Esophagus squamous epithelium (tissue), 5 donors: ENCODE data around the gene FBLN5. TPM values are rescaled to one million over a fixed set of nuclear protein-coding genes. Genes with fewer than 3 reads are reported as not detected.

ENCODE experiments used
- DNase-seq: peaks from one replicate; lab custom pipeline; 2025; lab: John Stamatoyannopoulos, UW
- H3K27ac ChIP-seq, 4 donors: fragments of 200-600 bp; sonication (generic); one replicate each; pipeline ENCODE4 v1.5.1; 2016 to 2019; ENCODE audit warnings: mild to moderate bottlenecking in 1 of 4
- H3K27me3 ChIP-seq, 4 donors: fragments of 200-600 bp; sonication (generic); 1 replicate in 3 of 4; 2 replicates in 1 of 4; pipeline versions ENCODE4 v1.5.1 to v1.6.0; 2017 to 2021; ENCODE audit warnings: antibody characterized with exemption in 1 of 4
- H3K36me3 ChIP-seq, 3 donors: fragments of 200-600 bp; sonication (generic); one replicate each; pipeline ENCODE4 v1.5.1; 2016 to 2019
- H3K4me1 ChIP-seq, 3 donors: fragments of 200-600 bp; sonication (generic); one replicate each; pipeline ENCODE4 v1.5.1; 2017 to 2019
- H3K4me3 ChIP-seq, 4 donors: fragments of 200-600 bp; sonication (generic); 1 replicate in 3 of 4; 2 replicates in 1 of 4; pipeline ENCODE4 v1.5.1; 2016 to 2019; ENCODE audit warnings: mild to moderate bottlenecking in 2 of 4, moderate library complexity in 1 of 4
- H3K9me3 ChIP-seq, 3 donors: fragments of 200-600 bp; sonication (generic); one replicate each; pipeline ENCODE4 v1.5.1; 2016 to 2019
- CTCF ChIP-seq, 6 experiments: fragments of 450-650 bp in 4 of 6; fragments of 200-600 bp in 2 of 6; sonication (generic) in 2 of 6; IDR thresholded peaks; one replicate each; pipeline ENCODE4 v1.5.1; 2016 to 2019; ENCODE audit warnings: antibody characterized with exemption in 6 of 6, mild to moderate bottlenecking in 4 of 6, moderate library complexity in 4 of 6
- POLR2A ChIP-seq, 4 donors: fragments of 450-650 bp; IDR thresholded peaks; one replicate each; pipeline ENCODE4 v1.6.1; 2017; ENCODE audit warnings: antibody characterized with exemption in 4 of 4, mild to moderate bottlenecking in 4 of 4, moderate library complexity in 3 of 4
- WGBS, 2 donors: methylation state at CpG; one replicate each; pipeline ENCODE4 v1.1.5; 2018; 5-methylcytosine and 5-hydroxymethylcytosine counted together
- intact Hi-C: fragments of 100-400 bp; cut with DNase I; formaldehyde crosslinking; loops from one replicate; pipeline ENCODE4 v1.15.0; 2022
- total RNA-seq, 4 donors: library from RNA; depleted of rRNA; stranded (reverse); fragments of >200 nt; gene quantifications; one replicate each; pipeline ENCODE4 v1.1.0, GENCODE V29; 2016
- donor health status: DM: yes; HTN: yes; CAD: no.

FBLN5 gene
- total RNA-seq, 4 donors from 2014 or later, result 1.2 to 83.5 (median 8.0) TPM

- DNase-seq, result no peak
- no peak for TF ChIP-seq POLR2A (IDR thresholded peaks at IDR 0.05)
- intact Hi-C loops, result no loop called here
Observed at GRCh38 chr14:91957876-91958313, 10.4 kb upstream of the FBLN5 start.

GRCh38 chr14:91956616-91957015, 9.1 kb upstream of the FBLN5 start:
- Histone ChIP-seq H3K4me1 (no peaks in the 10 kb centered on the region), H3K27me3 (peaks cover 0 to 14% (median 0%) of the 10 kb centered on the region in 4 donors), H3K27ac (no peak overlapping the region), H3K4me3 (no peak overlapping the region), H3K36me3 (no peaks in the 10 kb centered on the region), H3K9me3 (no peaks in the 10 kb centered on the region)
- no peak for DNase-seq
- intact Hi-C loops, result no loop called here
- TF ChIP-seq POLR2A (IDR thresholded peaks at IDR 0.05), result no peak
- TF ChIP-seq CTCF (IDR thresholded peaks at IDR 0.05), result no peak
- 65 to 76% methylated on average over 5 of the region's 5 CpGs for WGBS, 2 donors

More at GRCh38 chr14:91957876-91958313, 10.4 kb upstream of the FBLN5 start:
- Histone ChIP-seq H3K27me3 (peaks cover 0 to 14% (median 0%) of the 10 kb centered on the region in 4 donors), H3K4me1 (no peaks in the 10 kb centered on the region), H3K9me3 (no peaks in the 10 kb centered on the region), H3K4me3 (no peak overlapping the region), H3K36me3 (no peaks in the 10 kb centered on the region), H3K27ac (no peak overlapping the region)
- 73 to 79% methylated on average over 2 to 5 of the region's 9 CpGs for WGBS, 2 donors

- WGBS, 2 donors, result 23 to 48% methylated on average over 1 of the region's 1 CpG
- TF ChIP-seq CTCF (IDR thresholded peaks at IDR 0.05), result no peak
- TF ChIP-seq POLR2A (IDR thresholded peaks at IDR 0.05), result no peak
- H3K27me3 ChIP-seq, result peaks cover 0 to 14% (median 0%) of the 10 kb centered on the region in 4 donors
- H3K27ac ChIP-seq, result no peak overlapping the region
- intact Hi-C loops, result no loop called here
- H3K9me3 ChIP-seq, result no peaks in the 10 kb centered on the region
- H3K4me1 ChIP-seq, result no peaks in the 10 kb centered on the region
- DNase-seq, result no peak
- no peak overlapping the region for H3K4me3 ChIP-seq
- no peaks in the 10 kb centered on the region for H3K36me3 ChIP-seq
Observed at GRCh38 chr14:91955168-91955567, 7.7 kb upstream of the FBLN5 start.

- Histone ChIP-seq H3K27ac (no peak overlapping the region), H3K4me3 (no peak overlapping the region), H3K9me3 (no peaks in the 10 kb centered on the region), H3K27me3 (peaks cover 0 to 20% (median 0%) of the 10 kb centered on the region in 4 donors), H3K36me3 (no peaks in the 10 kb centered on the region), H3K4me1 (no peaks in the 10 kb centered on the region)
- 59 to 75% methylated on average over 8 of the region's 8 CpGs for WGBS, 2 donors
- intact Hi-C loops, result no loop called here
- TF ChIP-seq POLR2A (IDR thresholded peaks at IDR 0.05), result no peak
- TF ChIP-seq CTCF (IDR thresholded peaks at IDR 0.05), result no peak
- no peak for DNase-seq
Observed at GRCh38 chr14:91953170-91953985, 5.9 kb upstream of the FBLN5 start.

GRCh38 chr14:91946622-91947474, 646 bp downstream of the FBLN5 start:
- WGBS, 2 donors, result 21 to 30% methylated on average over 24 to 26 of the region's 38 CpGs
- Histone ChIP-seq H3K27ac (peak overlapping the region; percentile 1 to 82 (median 62)), H3K9me3 (no peaks in the 10 kb centered on the region), H3K4me3 (peak overlapping the region; percentile 30 to 72 (median 50)), H3K36me3 (no peaks in the 10 kb centered on the region), H3K4me1 (peaks cover 0 to 26% (median 6%) of the 10 kb centered on the region in 3 donors), H3K27me3 (peaks cover 0 to 49% (median 0%) of the 10 kb centered on the region in 4 donors)
- no peak for DNase-seq
- intact Hi-C loops, result no loop called here
- TF ChIP-seq CTCF (IDR thresholded peaks at IDR 0.05), result no peak
- peak in 1 of 4 donors; percentile 6 for TF ChIP-seq POLR2A (IDR thresholded peaks at IDR 0.05)
